Mononuclear cell (primary cell): ENCODE data around the gene ADARB2. TPM values are rescaled to one million over a fixed set of nuclear protein-coding genes. Genes with fewer than 3 reads are reported as not detected.

Experiments
- H3K27me3 ChIP-seq: 2 replicates; pipeline ENCODE4 v1.6.0; 2011; ENCODE audit warnings: low read length, control low read depth; ENCODE audit not compliant: insufficient read depth
- H3K4me1 ChIP-seq: 2 replicates; pipeline ENCODE4 v1.5.1; 2011; ENCODE audit warnings: mild to moderate bottlenecking, low read length, control low read depth; ENCODE audit not compliant: insufficient read depth
- H3K4me3 ChIP-seq: 2 replicates; pipeline ENCODE4 v1.5.1; 2011; ENCODE audit warnings: mild to moderate bottlenecking, low read length, moderate library complexity
- H3K9me3 ChIP-seq: 2 replicates; pipeline ENCODE4 v1.5.1; 2011; ENCODE audit warnings: low read depth, mild to moderate bottlenecking, control low read depth, low read length
- total RNA-seq: library from RNA; depleted of rRNA; stranded (reverse); fragments of >200 nt; gene quantifications from one replicate; pipeline ENCODE4 v1.2.3, GENCODE V29; 2012

Gene ADARB2
- total RNA-seq, 1 donor: under 0.01 TPM

DNA sequence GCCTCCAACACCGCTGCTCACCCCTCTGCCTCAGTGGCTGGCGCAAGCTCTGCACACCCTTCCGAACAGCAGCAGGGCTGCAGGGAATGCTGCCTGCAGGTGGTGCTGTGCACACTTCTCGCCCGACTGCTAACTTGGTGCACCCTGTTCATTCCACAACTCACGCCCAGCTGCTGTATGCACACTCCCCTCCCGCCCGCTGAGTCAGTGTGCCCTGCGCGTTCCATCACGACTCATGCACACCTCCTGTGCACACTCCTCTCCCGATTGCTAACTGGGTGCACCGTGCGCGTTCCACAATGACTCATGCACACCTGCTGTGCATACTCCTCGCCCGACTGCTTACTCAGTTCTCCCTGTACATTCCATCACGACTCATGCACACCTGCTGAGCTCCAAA is 21.5 kb downstream of the ADARB2 start:
- Histone ChIP-seq H3K4me3 (no peak overlapping the region), H3K9me3 (no peaks in the 10 kb centered on the region), H3K27me3 (peaks cover 5% of the 10 kb centered on the region), H3K4me1 (no peaks in the 10 kb centered on the region)

DNA sequence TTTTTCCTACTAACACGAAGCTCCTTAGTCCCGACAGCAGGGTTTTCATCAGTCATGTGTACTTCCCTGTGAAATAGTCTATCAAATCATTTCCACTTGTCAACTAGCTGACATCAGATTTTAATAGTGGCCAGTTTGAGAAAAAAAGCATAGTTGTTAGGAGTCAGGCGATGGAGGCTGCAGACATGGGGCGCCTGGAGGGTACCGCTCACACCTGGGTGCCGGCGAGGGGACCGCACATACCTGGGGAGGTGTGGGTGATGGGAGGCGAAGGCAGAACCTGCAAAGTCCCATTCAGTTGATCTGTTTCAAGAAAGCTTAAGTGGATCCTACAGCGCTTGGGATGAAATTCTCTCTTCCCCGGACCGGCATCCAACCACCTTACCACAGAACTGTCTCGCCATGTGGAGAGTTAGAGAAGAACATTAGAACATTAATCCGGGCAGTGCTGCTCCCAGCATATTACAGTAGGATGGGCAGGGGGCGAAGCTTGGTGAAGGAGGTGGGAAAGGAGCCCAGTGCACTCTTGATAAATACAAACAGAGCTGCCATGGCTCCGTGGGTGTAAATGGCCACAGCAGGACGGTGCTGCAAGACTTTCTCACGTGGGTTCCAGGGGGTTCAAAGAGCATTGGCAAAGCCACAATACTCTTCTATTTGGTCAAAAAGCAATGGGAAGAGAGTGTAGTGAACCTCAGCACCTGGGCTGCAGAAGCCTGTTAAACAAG is 24.2 kb downstream of the ADARB2 start:
- Histone ChIP-seq H3K4me1 (no peaks in the 10 kb centered on the region), H3K9me3 (no peaks in the 10 kb centered on the region), H3K4me3 (no peak overlapping the region), H3K27me3 (peaks cover 14% of the 10 kb centered on the region)

DNA sequence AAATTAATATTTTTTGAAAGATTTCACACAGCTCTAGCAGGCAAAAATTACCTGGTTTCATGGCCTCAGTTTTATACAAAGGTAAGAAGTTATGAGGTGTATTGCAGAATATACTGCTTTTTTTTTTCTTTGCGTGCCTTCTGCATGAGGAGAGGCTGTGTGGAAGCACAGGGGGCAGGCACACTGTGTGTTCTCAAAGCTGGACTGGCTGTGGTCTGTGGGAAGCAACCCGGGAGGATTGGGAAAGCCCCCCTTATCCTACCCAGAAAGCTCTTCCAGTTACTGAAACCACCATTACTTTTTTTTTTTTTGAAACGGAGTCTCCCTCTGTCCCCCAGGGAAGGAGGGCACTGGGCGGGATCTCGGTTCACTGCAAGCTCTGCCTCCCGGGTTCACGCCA is 25.0 kb downstream of the ADARB2 start:
- Histone ChIP-seq H3K27me3 (peaks cover 14% of the 10 kb centered on the region), H3K4me1 (no peaks in the 10 kb centered on the region), H3K9me3 (no peaks in the 10 kb centered on the region), H3K4me3 (no peak overlapping the region)

- peaks cover 14% of the 10 kb centered on the region for H3K4me1 ChIP-seq
- H3K27me3 ChIP-seq: peaks cover 15% of the 10 kb centered on the region
- no peaks in the 10 kb centered on the region for H3K9me3 ChIP-seq
- no peak overlapping the region for H3K4me3 ChIP-seq
These were observed 28.2 kb downstream of the ADARB2 start for GRCh38 chr10:1709161-1709560.

DNA sequence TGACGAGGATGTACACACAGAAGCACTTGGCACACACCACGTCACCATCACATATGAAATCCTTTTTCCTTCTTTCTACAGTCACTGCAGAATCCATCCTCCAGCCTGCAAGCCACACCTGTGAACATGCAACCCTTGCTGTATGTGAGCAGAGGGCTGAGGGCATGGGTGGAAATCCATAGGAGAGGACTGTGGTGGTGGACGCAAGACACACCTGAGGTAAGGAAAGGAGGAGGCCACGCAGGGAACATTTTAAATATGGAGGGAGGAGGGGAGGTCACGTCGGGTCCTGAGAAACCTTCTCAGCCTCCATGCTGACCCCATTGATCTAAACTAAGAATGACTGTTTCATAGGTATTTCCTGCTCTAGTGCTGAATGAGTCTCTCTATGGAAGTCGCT is 28.6 kb downstream of the ADARB2 start:
- peaks cover 14% of the 10 kb centered on the region for H3K4me1 ChIP-seq
- H3K4me3 ChIP-seq: no peak overlapping the region
- peaks cover 18% of the 10 kb centered on the region for H3K27me3 ChIP-seq
- H3K9me3 ChIP-seq: no peaks in the 10 kb centered on the region

GRCh38 chr10:1706711-1707110 is 30.6 kb downstream of the ADARB2 start:
- H3K4me3 ChIP-seq: no peak overlapping the region
- peaks cover 14% of the 10 kb centered on the region for H3K4me1 ChIP-seq
- H3K27me3 ChIP-seq: peaks cover 32% of the 10 kb centered on the region
- no peaks in the 10 kb centered on the region for H3K9me3 ChIP-seq

DNA sequence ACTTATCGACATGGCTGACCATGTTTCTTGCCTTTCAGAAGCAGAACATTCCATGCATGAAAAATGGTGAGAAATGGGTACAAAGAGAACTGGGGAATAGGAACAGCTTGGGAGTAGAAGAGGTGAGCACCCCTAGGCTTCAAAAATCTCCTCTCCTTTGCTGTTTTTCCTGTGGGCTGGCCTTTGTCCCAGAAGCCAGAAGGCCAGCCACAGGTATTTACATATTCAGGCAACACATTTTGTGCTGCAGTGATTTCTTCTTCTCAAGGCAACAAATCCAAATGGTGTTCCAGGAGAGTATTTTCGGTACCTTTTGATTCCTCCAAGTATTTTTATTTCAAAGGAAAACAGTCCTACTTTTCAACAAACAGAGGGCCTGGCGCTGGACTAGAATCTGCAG is 31.1 kb downstream of the ADARB2 start:
- no peak overlapping the region for H3K4me3 ChIP-seq
- H3K4me1 ChIP-seq: peaks cover 14% of the 10 kb centered on the region
- peaks cover 32% of the 10 kb centered on the region for H3K27me3 ChIP-seq
- no peaks in the 10 kb centered on the region for H3K9me3 ChIP-seq

GRCh38 chr10:1698185-1698584 is 39.1 kb downstream of the ADARB2 start:
- Histone ChIP-seq H3K4me1 (no peaks in the 10 kb centered on the region), H3K9me3 (no peaks in the 10 kb centered on the region), H3K4me3 (no peak overlapping the region), H3K27me3 (peaks cover 8% of the 10 kb centered on the region)

GRCh38 chr10:1696106-1696505 is 41.2 kb downstream of the ADARB2 start:
- Histone ChIP-seq H3K4me1 (no peaks in the 10 kb centered on the region), H3K9me3 (no peaks in the 10 kb centered on the region), H3K4me3 (no peak overlapping the region), H3K27me3 (no peaks in the 10 kb centered on the region)

GRCh38 chr10:1690086-1690485 is 47.2 kb downstream of the ADARB2 start:
- Histone ChIP-seq H3K9me3 (no peaks in the 10 kb centered on the region), H3K4me3 (no peak overlapping the region), H3K27me3 (peaks cover 4% of the 10 kb centered on the region), H3K4me1 (no peaks in the 10 kb centered on the region)

DNA sequence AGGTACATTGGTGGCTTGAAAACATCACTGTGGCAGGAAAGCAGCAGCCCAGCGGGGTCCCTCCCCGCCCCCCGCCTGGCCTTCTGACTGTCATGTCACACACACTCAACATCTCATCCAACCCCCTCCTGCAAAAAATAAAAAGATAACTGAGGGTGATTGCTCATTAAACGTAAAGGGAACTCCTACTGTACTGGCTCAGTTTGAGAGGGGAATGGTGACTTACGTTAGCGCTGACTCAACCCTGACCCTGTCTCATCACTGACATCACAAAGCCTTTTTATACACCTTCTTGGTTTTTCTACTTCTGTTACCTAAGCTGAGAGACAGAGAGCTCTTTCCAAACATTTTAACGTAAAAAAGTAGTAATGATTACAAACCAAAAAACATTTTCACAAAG is 48.8 kb downstream of the ADARB2 start:
- Histone ChIP-seq H3K9me3 (no peaks in the 10 kb centered on the region), H3K27me3 (peaks cover 4% of the 10 kb centered on the region), H3K4me1 (no peaks in the 10 kb centered on the region), H3K4me3 (no peak overlapping the region)

DNA sequence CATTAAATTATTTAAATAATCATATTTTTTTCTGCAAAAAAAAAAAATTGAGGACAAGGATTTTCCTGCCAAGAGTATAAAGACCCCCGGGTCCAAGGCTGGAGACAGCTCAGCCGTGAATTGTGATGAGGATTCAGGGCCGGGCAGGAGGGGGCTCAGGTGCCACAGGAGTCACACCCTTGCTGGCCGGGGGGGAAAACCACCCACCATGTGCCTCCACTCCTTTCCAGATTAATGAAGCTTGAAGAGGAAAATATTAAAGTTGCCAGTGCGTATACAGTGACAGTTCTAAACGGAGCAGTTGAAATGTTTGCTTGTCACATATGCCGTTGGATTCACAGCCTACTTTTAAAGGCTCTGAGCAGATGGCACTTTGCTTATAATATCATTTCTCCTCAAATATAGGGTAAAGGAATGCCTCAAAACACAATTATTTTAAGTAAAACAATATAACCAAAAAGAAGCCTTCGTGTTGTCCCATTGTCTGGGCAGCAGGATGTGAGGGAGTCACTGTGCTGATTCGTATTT is 49.6 kb downstream of the ADARB2 start:
- no peaks in the 10 kb centered on the region for H3K4me1 ChIP-seq
- no peaks in the 10 kb centered on the region for H3K9me3 ChIP-seq
- H3K27me3 ChIP-seq: peaks cover 4% of the 10 kb centered on the region
- no peak overlapping the region for H3K4me3 ChIP-seq

DNA sequence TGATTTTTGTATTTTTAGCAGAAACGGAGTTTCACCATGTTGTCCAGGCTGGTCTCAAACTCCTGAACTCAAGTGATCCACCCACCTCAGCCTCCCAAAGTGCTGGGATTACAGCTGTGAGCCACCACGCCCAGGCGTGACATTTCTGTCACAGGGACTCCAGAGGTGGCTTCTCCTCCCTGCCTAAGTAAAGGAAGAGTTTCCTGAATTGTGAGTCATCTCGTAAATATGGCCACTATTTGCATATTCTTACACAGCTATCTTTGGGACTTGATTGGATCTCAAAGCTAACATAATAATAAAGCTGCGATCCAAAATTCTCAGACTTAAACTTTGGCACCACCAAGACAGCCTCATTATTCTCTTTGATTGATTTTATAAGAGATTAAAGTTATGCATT is 50.1 kb downstream of the ADARB2 start:
- H3K9me3 ChIP-seq: no peaks in the 10 kb centered on the region
- H3K27me3 ChIP-seq: peaks cover 4% of the 10 kb centered on the region
- no peak overlapping the region for H3K4me3 ChIP-seq
- H3K4me1 ChIP-seq: no peaks in the 10 kb centered on the region

- H3K27me3 ChIP-seq: peaks cover 4% of the 10 kb centered on the region
- H3K4me1 ChIP-seq: no peaks in the 10 kb centered on the region
- H3K9me3 ChIP-seq: no peaks in the 10 kb centered on the region
- no peak overlapping the region for H3K4me3 ChIP-seq
These were observed 50.9 kb downstream of the ADARB2 start for GRCh38 chr10:1686491-1686749.

DNA sequence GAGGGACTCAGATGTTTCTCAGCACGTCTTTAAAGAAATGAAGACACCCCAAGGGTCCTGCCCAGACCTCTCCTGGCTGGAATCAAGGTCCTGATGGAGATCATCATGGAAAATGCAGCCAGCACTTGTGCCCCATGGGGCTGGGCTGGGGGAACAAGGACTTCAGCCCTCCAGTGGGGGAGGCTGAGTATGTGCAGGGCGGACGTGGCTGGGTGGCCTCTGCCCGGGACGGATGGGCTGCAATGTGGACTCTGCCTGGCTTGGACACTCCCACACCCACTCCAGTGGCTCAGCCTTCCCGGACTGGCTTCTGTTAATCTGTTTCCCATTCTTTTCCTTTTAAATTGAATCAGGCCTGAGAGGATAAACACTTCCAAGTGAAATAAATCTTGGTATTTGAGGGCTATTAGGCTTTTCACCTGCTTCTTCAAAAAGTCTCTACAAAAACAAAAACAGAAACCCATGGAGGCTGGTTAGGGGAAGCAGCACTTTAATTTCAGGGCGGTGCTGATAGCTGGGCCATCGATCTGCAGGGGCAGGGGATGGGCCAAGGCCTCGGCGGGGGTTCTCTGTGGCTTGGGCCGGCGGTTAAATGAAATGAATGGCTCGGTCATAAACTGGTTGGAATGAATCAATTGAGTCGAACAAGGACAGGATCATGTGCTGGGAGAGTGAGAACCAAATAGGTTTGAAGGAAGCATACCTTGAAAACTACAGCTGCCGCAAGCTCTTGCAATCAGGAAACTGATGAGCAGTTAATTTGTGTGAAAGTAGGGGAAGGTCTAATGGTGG is 51.4 kb downstream of the ADARB2 start:
- Histone ChIP-seq H3K4me3 (no peak overlapping the region), H3K27me3 (peaks cover 4% of the 10 kb centered on the region), H3K4me1 (no peaks in the 10 kb centered on the region), H3K9me3 (no peaks in the 10 kb centered on the region)

DNA sequence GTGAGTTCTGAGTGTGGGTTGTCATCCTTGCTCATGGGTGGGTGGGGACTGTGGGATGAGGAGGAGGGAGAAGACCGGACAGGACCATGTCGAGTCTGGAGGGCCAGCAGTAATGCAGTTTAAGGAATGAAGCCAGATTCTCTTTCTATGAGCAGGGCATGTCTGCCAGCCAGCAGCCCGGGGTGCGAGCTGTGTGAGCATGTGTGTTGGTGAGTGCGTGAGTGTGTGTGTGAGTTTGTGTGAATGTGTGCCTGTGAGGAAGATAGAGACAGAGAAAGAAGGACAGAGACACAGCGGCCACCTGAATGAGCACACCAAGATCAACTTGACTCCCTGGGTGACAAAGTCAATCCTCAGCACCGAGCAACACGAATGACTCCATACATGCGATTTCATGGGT is 52.3 kb downstream of the ADARB2 start:
- H3K4me3 ChIP-seq: no peak overlapping the region
- H3K9me3 ChIP-seq: no peaks in the 10 kb centered on the region
- peaks cover 4% of the 10 kb centered on the region for H3K27me3 ChIP-seq
- no peaks in the 10 kb centered on the region for H3K4me1 ChIP-seq
